ENCODE measurements around the gene RGPD4.
"Not testable (repeated sequence)": the region's sequence is repeated elsewhere in the genome, so short reads cannot be mapped to it uniquely, and the experiment has no call there.

Gene RGPD4

DNA sequence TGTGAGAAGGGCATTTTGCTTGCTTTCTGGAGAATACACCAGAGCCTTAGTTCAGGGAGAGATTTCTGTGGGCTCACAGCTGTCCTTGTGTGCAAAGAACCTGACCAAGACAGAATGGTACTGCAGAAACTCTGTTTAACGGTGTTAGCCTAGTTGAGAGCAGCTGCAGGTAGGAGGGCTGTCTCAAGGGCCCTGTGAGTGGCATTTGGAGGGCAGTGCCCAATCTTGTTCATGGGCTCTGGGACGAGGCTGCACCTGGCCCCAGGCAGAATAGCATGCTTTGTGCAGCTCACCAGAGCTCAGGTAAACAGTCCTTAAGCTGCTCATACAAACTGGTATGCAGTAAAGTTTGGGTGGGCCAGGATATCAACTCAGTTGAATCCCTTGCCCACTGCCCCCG lies 16.9 kb upstream of the RGPD4 start:
- Histone ChIP-seq H3K4me3 (no peak overlapping the region), H3K36me3 (ENCODE audit: insufficient read depth, low read length) (no peaks in the 10 kb centered on the region), H3K9ac (ENCODE audit: insufficient read length) (no peak overlapping the region), H3K9me3 (ENCODE audit: low read depth, low read length) (no peaks in the 10 kb centered on the region), H3K27ac (no peak overlapping the region)
- no peak for DNase-seq (ENCODE audit: low read depth, low spot score)
- no peak for TF ChIP-seq FOXP2 (optimal IDR thresholded peaks at IDR 0.05; ENCODE audit: control extremely low read depth, extremely low read length, insufficient read depth)
- no peak for TF ChIP-seq POLR2AphosphoS5 (IDR thresholded peaks at IDR 0.05; ENCODE audit: borderline replicate concordance, low read depth, low read length)
- no peak for TF ChIP-seq EZH2 (IDR thresholded peaks at IDR 0.05)

DNA sequence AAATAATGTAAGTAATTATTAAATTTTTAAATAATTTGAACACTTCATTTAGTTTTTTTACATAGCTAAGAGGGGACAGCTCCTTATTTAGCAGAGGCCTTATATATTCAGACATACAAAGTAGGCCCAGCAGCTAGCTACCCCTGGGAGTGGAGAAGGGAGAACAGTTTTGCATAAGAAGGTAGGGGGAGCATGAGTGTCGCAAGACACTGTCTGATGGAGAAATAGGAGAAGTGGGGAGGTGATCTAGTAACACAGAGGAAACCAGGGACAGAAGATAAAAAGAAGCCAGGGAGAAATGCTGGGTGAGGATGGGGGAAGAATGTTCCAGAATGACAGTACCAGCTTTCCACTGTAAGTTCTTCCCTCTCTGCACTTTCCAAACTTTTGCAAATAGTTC lies 16.0 kb upstream of the RGPD4 start:
- H3K9ac ChIP-seq (ENCODE audit: insufficient read length): no peak overlapping the region
- no peaks in the 10 kb centered on the region for H3K9me3 ChIP-seq (ENCODE audit: low read depth, low read length)
- TF ChIP-seq EZH2 (IDR thresholded peaks at IDR 0.05) (no peak), FOXP2 (optimal IDR thresholded peaks at IDR 0.05; ENCODE audit: control extremely low read depth, extremely low read length, insufficient read depth) (no peak), POLR2AphosphoS5 (IDR thresholded peaks at IDR 0.05; ENCODE audit: borderline replicate concordance, low read depth, low read length) (no peak)
- no peak overlapping the region for H3K4me3 ChIP-seq
- DNase-seq (ENCODE audit: low read depth, low spot score): no peak
- H3K36me3 ChIP-seq (ENCODE audit: insufficient read depth, low read length): no peaks in the 10 kb centered on the region
- no peak overlapping the region for H3K27ac ChIP-seq

DNA sequence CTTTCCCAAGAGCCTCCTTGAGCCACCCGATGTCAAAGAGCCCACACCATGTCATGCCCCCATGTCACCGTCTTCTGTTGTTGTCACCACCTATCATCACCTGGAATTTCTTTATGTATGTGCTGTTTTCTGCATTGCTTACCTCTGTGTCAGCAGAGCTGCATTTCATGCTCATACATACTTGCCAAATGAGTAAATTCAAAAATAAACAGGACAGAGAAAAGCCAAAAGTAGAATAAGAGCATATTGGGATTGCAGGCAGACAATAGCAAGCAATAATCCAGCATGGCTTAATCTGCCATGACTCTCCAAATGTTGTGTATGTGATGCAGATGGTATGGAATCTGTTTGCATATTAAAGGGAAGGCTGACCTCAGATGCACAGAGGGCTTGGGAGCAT lies 15.3 kb upstream of the RGPD4 start:
- Histone ChIP-seq H3K36me3 (ENCODE audit: insufficient read depth, low read length) (no peaks in the 10 kb centered on the region), H3K4me3 (no peak overlapping the region), H3K27ac (no peak overlapping the region), H3K9ac (ENCODE audit: insufficient read length) (no peak overlapping the region), H3K9me3 (ENCODE audit: low read depth, low read length) (no peaks in the 10 kb centered on the region)
- no peak for DNase-seq (ENCODE audit: low read depth, low spot score)
- no peak for TF ChIP-seq EZH2 (IDR thresholded peaks at IDR 0.05)
- no peak for TF ChIP-seq FOXP2 (optimal IDR thresholded peaks at IDR 0.05; ENCODE audit: control extremely low read depth, extremely low read length, insufficient read depth)
- no peak for TF ChIP-seq POLR2AphosphoS5 (IDR thresholded peaks at IDR 0.05; ENCODE audit: borderline replicate concordance, low read depth, low read length)

DNA sequence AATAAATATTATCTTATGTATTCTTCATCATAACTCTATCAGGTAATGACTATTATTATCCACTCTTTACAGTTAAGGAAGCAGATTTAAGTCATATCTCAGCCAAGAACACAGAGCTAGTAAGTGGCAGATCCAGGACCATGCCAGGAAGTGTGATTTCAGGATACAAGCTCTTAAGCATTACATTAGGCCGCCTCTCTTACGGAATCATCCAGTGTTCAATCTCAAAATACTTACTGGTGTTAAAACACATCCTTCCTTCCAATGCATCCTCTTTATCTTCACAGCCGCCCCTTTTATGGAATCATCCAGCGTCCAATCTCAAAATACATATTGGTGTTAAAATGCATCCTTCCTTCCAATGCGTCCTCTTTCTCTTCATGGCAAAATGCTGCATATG lies 14.7 kb upstream of the RGPD4 start:
- Histone ChIP-seq H3K9ac (ENCODE audit: insufficient read length) (no peak overlapping the region), H3K36me3 (ENCODE audit: insufficient read depth, low read length) (no peaks in the 10 kb centered on the region), H3K4me3 (no peak overlapping the region), H3K27ac (no peak overlapping the region), H3K9me3 (ENCODE audit: low read depth, low read length) (no peaks in the 10 kb centered on the region)
- DNase-seq (ENCODE audit: low read depth, low spot score): no peak
- TF ChIP-seq FOXP2 (optimal IDR thresholded peaks at IDR 0.05; ENCODE audit: control extremely low read depth, extremely low read length, insufficient read depth) (no peak), POLR2AphosphoS5 (IDR thresholded peaks at IDR 0.05; ENCODE audit: borderline replicate concordance, low read depth, low read length) (no peak), EZH2 (IDR thresholded peaks at IDR 0.05) (no peak)

DNA sequence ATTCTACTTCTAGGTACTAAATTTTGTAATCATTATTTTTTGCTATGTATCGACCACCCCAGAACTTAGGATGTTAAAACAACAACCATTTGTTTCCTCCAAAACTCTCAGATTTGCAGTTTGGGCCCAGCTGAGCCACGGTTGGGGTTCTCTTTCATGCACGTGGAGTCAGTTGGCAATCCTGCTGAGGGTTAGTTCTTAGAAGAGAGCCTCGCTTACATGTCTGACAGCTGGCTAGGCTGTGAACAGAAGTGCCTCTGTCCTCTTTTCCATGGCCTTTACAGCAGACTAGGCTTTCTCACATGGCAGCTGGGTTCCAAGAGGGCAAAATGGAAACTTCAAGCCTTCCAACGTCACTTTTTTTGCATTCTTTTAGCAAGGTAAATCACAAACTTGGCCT lies 9.3 kb upstream of the RGPD4 start:
- no peaks in the 10 kb centered on the region for H3K36me3 ChIP-seq (ENCODE audit: insufficient read depth, low read length)
- no peak overlapping the region for H3K9ac ChIP-seq (ENCODE audit: insufficient read length)
- no peak overlapping the region for H3K4me3 ChIP-seq
- no peaks in the 10 kb centered on the region for H3K9me3 ChIP-seq (ENCODE audit: low read depth, low read length)
- TF ChIP-seq FOXP2 (optimal IDR thresholded peaks at IDR 0.05; ENCODE audit: control extremely low read depth, extremely low read length, insufficient read depth) (no peak), EZH2 (IDR thresholded peaks at IDR 0.05) (no peak), POLR2AphosphoS5 (IDR thresholded peaks at IDR 0.05; ENCODE audit: borderline replicate concordance, low read depth, low read length) (no peak)
- no peak for DNase-seq (ENCODE audit: low read depth, low spot score)
- no peak overlapping the region for H3K27ac ChIP-seq

DNA sequence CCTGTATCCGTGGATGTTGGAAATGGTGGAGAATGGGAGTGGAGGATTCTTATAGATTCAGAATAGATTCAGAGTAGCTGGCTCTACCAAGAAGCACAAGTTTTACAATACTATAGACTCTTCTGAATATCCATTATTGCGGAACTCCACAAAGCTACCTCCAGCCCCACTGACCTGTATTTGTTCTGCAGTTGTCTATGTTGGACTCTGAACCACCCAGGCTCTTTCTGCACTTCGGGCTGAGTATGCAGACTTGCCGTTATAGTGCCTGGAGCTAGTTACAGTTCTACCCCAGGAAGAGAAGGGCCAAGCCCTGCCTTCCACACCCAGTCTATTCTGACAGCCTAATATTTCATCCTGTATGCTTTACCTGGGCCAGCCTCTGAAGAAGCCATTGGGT lies 4.4 kb upstream of the RGPD4 start:
- no peak for DNase-seq (ENCODE audit: low read depth, low spot score)
- Histone ChIP-seq H3K9me3 (ENCODE audit: low read depth, low read length) (no peaks in the 10 kb centered on the region), H3K4me3 (no peak overlapping the region), H3K27ac (no peak overlapping the region), H3K9ac (ENCODE audit: insufficient read length) (no peak overlapping the region), H3K36me3 (ENCODE audit: insufficient read depth, low read length) (no peaks in the 10 kb centered on the region)
- no peak for TF ChIP-seq EZH2 (IDR thresholded peaks at IDR 0.05)
- no peak for TF ChIP-seq FOXP2 (optimal IDR thresholded peaks at IDR 0.05; ENCODE audit: control extremely low read depth, extremely low read length, insufficient read depth)
- TF ChIP-seq POLR2AphosphoS5 (IDR thresholded peaks at IDR 0.05; ENCODE audit: borderline replicate concordance, low read depth, low read length): no peak

DNA sequence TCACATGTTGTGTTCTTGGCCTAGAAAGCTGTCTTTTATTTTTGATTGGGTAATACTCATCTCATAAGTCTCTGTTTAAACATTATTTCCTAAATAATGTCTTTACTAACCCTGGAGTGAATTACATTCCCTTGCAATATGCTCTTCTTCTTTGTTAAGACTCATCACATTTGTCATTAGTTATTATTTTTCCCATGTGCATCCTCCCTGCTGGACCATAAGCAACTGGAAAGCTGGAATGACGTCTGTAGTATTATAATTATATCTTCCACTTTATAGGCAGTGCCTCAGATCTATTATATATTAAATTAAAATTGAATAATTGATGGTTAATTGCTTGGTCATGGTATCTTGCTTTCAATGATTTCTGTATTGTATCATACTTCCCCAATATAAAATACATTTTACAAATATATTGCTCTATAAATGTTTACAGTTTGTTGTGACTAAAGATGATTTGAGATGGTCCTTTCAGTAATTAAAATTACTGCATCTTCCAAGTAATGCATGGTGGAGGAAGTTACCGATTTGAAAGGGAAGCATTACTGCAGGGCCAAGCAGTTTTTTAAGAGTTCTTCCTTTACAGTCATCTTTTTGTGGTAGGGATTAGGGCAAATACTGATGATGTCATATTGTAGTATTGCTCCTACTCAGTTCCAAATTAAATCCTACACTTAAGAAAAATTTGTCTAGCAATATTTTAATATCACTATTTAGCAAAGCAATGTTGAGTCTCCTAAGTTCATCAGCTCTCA lies 2.1 kb upstream of the RGPD4 start:
- TF ChIP-seq EZH2 (IDR thresholded peaks at IDR 0.05) (no peak), FOXP2 (optimal IDR thresholded peaks at IDR 0.05; ENCODE audit: control extremely low read depth, extremely low read length, insufficient read depth) (no peak), POLR2AphosphoS5 (IDR thresholded peaks at IDR 0.05; ENCODE audit: borderline replicate concordance, low read depth, low read length) (no peak)
- Histone ChIP-seq H3K27ac (no peak overlapping the region), H3K36me3 (ENCODE audit: insufficient read depth, low read length) (no peaks in the 10 kb centered on the region), H3K4me3 (no peak overlapping the region), H3K9ac (ENCODE audit: insufficient read length) (no peak overlapping the region), H3K9me3 (ENCODE audit: low read depth, low read length) (no peaks in the 10 kb centered on the region)
- no peak for DNase-seq (ENCODE audit: low read depth, low spot score)

DNA sequence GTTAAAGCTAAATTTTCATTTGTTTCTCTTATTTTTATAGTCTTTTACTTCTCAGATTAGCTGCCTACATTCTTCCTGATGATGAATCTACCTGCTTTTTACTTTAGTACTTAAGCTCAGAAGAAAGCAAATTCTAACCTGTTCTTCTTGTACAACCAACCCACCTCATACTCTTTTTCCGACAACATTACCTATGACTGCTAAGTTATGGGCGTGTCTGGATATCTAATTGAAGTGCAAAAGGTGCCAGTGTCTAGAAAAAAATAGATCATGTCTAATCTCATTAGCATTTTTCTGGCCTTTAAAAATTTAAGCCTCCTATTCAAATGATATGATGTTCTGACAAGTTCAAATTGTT lies 1.5 kb upstream of the RGPD4 start:
- Histone ChIP-seq H3K9ac (ENCODE audit: insufficient read length) (no peak overlapping the region), H3K9me3 (ENCODE audit: low read depth, low read length) (no peaks in the 10 kb centered on the region), H3K4me3 (no peak overlapping the region), H3K36me3 (ENCODE audit: insufficient read depth, low read length) (no peaks in the 10 kb centered on the region), H3K27ac (no peak overlapping the region)
- DNase-seq (ENCODE audit: low read depth, low spot score): no peak
- TF ChIP-seq POLR2AphosphoS5 (IDR thresholded peaks at IDR 0.05; ENCODE audit: borderline replicate concordance, low read depth, low read length) (no peak), EZH2 (IDR thresholded peaks at IDR 0.05) (no peak), FOXP2 (optimal IDR thresholded peaks at IDR 0.05; ENCODE audit: control extremely low read depth, extremely low read length, insufficient read depth) (no peak)

DNA sequence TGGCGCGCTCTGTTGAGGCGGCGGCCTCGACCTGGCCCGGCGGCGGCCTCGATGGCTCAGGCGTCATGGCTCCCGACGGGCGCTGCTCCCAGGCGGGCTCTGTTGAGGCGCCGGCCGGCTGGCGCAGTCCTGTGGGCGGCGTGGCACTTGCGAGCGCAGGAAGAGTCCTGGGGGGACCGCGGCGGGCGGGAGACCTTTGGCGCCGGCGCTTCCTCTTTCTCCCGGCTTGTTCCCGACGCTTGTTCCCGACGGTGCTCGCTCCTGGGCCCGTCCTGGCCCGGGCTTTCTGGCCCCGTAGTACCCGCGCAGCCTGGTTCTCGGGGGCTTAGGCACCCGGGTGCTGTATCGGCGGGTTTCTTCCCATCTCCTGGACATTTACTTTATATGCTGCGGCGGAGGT lies 2.8 kb downstream of the RGPD4 start:
- H3K9me3 ChIP-seq (ENCODE audit: low read depth, low read length); H3K9ac ChIP-seq (ENCODE audit: insufficient read length); DNase-seq (ENCODE audit: low read depth, low spot score); H3K36me3 ChIP-seq (ENCODE audit: insufficient read depth, low read length); H3K27ac ChIP-seq; H3K4me3 ChIP-seq: not testable (repeated sequence)

DNA sequence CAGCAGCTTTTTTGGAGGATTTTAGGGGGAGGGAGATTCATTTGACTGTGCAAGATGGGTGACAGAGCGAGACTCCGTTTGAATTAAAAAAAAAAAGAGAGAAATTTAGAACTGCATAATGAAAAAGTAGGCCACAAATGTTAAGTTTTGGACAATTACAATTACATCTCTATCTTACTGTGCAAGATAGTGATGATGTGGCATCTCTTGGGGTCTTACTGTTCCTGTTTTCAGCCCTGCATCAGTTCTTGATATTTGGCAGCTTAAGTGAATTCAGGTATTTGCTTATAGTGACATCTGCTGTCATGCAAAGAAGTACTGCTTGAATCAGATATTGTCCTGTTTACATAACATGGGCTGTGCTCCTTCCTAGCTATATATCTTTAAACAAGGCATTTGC lies 6.5 kb downstream of the RGPD4 start:
- H3K36me3 ChIP-seq (ENCODE audit: insufficient read depth, low read length); H3K4me3 ChIP-seq; H3K9me3 ChIP-seq (ENCODE audit: low read depth, low read length); H3K9ac ChIP-seq (ENCODE audit: insufficient read length); H3K27ac ChIP-seq; DNase-seq (ENCODE audit: low read depth, low spot score): not testable (repeated sequence)

DNA sequence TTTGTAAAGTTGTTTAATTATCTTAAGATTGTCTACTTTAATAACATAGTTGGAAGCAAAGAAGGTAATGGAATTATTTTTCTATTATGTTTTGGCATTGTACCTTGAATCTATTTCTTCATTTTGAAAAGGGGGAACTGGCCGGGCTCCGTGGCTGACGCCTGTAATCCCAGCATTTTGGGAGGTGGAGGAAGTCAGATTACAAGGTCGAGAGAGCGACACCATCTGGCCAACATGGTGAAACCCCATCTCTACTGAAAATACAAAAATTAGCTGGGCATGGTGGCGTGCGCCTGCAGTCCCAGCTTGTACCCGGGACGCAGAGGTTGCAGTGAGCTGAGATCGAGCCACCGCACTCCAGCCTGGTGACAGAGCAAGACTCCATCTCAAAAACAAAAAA lies 6.9 kb downstream of the RGPD4 start:
- H3K36me3 ChIP-seq (ENCODE audit: insufficient read depth, low read length); H3K4me3 ChIP-seq; H3K9ac ChIP-seq (ENCODE audit: insufficient read length); H3K9me3 ChIP-seq (ENCODE audit: low read depth, low read length); DNase-seq (ENCODE audit: low read depth, low spot score); H3K27ac ChIP-seq: not testable (repeated sequence)

DNA sequence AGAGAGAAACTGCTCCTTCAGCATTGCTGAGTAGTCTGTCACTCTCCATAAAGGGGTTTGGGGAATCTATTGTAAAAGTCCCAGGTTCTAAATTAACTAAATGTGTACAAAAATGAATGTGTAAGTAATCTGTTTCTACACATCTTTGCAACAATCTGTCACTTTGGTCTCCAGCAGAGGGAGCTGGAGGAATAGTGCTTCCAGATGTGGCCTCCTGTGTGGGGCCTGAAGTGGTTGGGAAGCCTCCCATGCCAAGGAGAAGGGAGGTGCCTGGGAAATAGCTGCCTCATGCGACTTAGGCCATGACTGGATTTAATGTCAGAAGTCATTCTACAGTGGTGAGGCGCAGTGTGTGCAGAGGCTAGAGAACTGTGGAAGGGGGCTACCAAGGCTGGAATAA lies 89.4 kb downstream of the RGPD4 start:
- H3K36me3 ChIP-seq (ENCODE audit: insufficient read depth, low read length); H3K4me3 ChIP-seq; H3K9ac ChIP-seq (ENCODE audit: insufficient read length); DNase-seq (ENCODE audit: low read depth, low spot score); H3K9me3 ChIP-seq (ENCODE audit: low read depth, low read length); H3K27ac ChIP-seq: not testable (repeated sequence)

Measured in SK-N-MC (cell line).